Upper lobe of left lung (tissue), 6 donors: ENCODE data around the gene CEP70. TPM values are rescaled to one million over a fixed set of nuclear protein-coding genes. Genes with fewer than 3 reads are reported as not detected.
A peak's percentile ranks its signal among the peaks of the same experiment; 100 is the strongest.

Experiments used
- ATAC-seq, 2 donors: fragments of 200-7000 bp; cut with Tn5 transposase; one replicate each; pipeline ENCODE4 v1.9.1; 2022; ENCODE audit warnings: mild to moderate bottlenecking in 2 of 2, moderate library complexity in 2 of 2; ENCODE audit not compliant: low FRiP score in 2 of 2
- DNase-seq, 2 donors: peaks; one replicate each; pipeline ENCODE4 v3.0.0-alpha.2; 2019 to 2020
- H3K27ac ChIP-seq, 4 donors: fragments of 200-600 bp; sonication (generic); one replicate each; pipeline ENCODE4 v1.5.1; 2016 to 2019
- H3K27me3 ChIP-seq, 4 donors: fragments of 200-600 bp; sonication (generic); one replicate each; pipeline ENCODE4 v1.5.1; 2017 to 2019
- H3K36me3 ChIP-seq, 4 donors: fragments of 200-600 bp; sonication (generic); one replicate each; pipeline ENCODE4 v1.5.1; 2016 to 2019
- H3K4me1 ChIP-seq, 4 donors: fragments of 200-600 bp; sonication (generic); one replicate each; pipeline ENCODE4 v1.5.1; 2018 to 2019
- H3K4me3 ChIP-seq, 4 donors: fragments of 200-600 bp; sonication (generic); one replicate each; pipeline ENCODE4 v1.5.1; 2017 to 2019; ENCODE audit warnings: mild to moderate bottlenecking in 2 of 4, moderate library complexity in 1 of 4
- H3K9me3 ChIP-seq, 4 donors: fragments of 200-600 bp; sonication (generic); one replicate each; pipeline ENCODE4 v1.5.1; 2018 to 2019
- CTCF ChIP-seq, 6 experiments: fragments of 450-650 bp in 4 of 6; fragments of 200-600 bp in 2 of 6; sonication (generic) in 2 of 6; IDR thresholded peaks; one replicate each; pipeline ENCODE4 v1.5.1; 2016 to 2019; ENCODE audit warnings: antibody characterized with exemption in 6 of 6
- EP300 ChIP-seq, 4 donors: sonication (generic); formaldehyde crosslinking; IDR thresholded peaks; one replicate each; pipeline ENCODE4 v1.5.1; 2017; ENCODE audit warnings: antibody characterized with exemption in 4 of 4, control low read depth in 2 of 4
- POLR2A ChIP-seq, 4 donors: fragments of 450-650 bp; IDR thresholded peaks; one replicate each; pipeline ENCODE4 v1.5.1; 2016 to 2017; ENCODE audit warnings: antibody characterized with exemption in 4 of 4, mild to moderate bottlenecking in 2 of 4
- POLR2AphosphoS5 ChIP-seq, 2 donors: sonication (generic); formaldehyde crosslinking; IDR thresholded peaks; one replicate each; pipeline ENCODE4 v1.5.1; 2017; ENCODE audit warnings: antibody characterized with exemption in 2 of 2
- WGBS, 2 donors: methylation state at CpG; one replicate each; pipeline ENCODE4 v1.1.5; 2017 to 2018; 5-methylcytosine and 5-hydroxymethylcytosine counted together
- total RNA-seq, 6 donors: library from RNA; depleted of rRNA in 4 of 6; stranded (reverse); fragments of >200 nt in 4 of 6; gene quantifications; one replicate each; pipeline versions ENCODE4 v1.1.0 to v1.2.1, GENCODE V29; 2016 to 2021
- donor health status: DM: no; HTN: no; CAD: no; lungs with moderate emphysema.
- donor health status: DM: no; HTN: yes; CAD: no; lungs with severe emphysema.

CEP70 gene
- total RNA-seq, 6 donors from 2014 or later, result 27.6 to 121 (median 50.9) TPM

GRCh38 chr3:138473391-138473790 is 120.7 kb downstream of the CEP70 start:
- H3K4me3 ChIP-seq, result no peak overlapping the region
- no peaks in the 10 kb centered on the region for H3K9me3 ChIP-seq
- TF ChIP-seq POLR2A (IDR thresholded peaks at IDR 0.05), result no peak
- TF ChIP-seq EP300 (IDR thresholded peaks at IDR 0.05), result no peak
- no peak for TF ChIP-seq POLR2AphosphoS5 (IDR thresholded peaks at IDR 0.05)
- no peak for TF ChIP-seq CTCF (IDR thresholded peaks at IDR 0.05)
- H3K27ac ChIP-seq, result peak overlapping the region in 3 of 4 donors; percentile 36 to 51 (median 46)
- H3K36me3 ChIP-seq, result peaks cover 0 to 18% (median 2%) of the 10 kb centered on the region in 4 donors
- DNase-seq, result no peak
- H3K4me1 ChIP-seq, result peaks cover 0 to 43% (median 21%) of the 10 kb centered on the region in 4 donors
- H3K27me3 ChIP-seq, result no peaks in the 10 kb centered on the region
- WGBS, 2 donors, result 98% methylated on average over 8 of the region's 8 CpGs
- ATAC-seq, result no peak

GRCh38 chr3:138472141-138472825 is 121.8 kb downstream of the CEP70 start:
- Histone ChIP-seq H3K4me1 (peaks cover 0 to 34% (median 15%) of the 10 kb centered on the region in 4 donors), H3K9me3 (no peaks in the 10 kb centered on the region), H3K27ac (peak overlapping the region in 2 of 4 donors; percentile 18 to 46), H3K36me3 (peaks cover 0 to 28% (median 4%) of the 10 kb centered on the region in 4 donors), H3K4me3 (no peak overlapping the region), H3K27me3 (no peaks in the 10 kb centered on the region)
- ATAC-seq (no peak), DNase-seq (no peak)
- TF ChIP-seq POLR2AphosphoS5 (IDR thresholded peaks at IDR 0.05), result no peak
- TF ChIP-seq POLR2A (IDR thresholded peaks at IDR 0.05), result no peak
- TF ChIP-seq CTCF (IDR thresholded peaks at IDR 0.05), result no peak
- TF ChIP-seq EP300 (IDR thresholded peaks at IDR 0.05), result no peak
- WGBS, 2 donors, result 86 to 87% methylated on average over 8 of the region's 8 CpGs

GRCh38 chr3:138471481-138471880 is 122.6 kb downstream of the CEP70 start:
- no peak for DNase-seq
- ATAC-seq, result no peak
- no peak overlapping the region for H3K4me3 ChIP-seq

GRCh38 chr3:138470687-138471086 is 123.4 kb downstream of the CEP70 start:
- TF ChIP-seq CTCF (IDR thresholded peaks at IDR 0.05), result no peak
- TF ChIP-seq POLR2AphosphoS5 (IDR thresholded peaks at IDR 0.05), result peak in 1 of 2 donors; percentile 22
- Histone ChIP-seq H3K9me3 (no peaks in the 10 kb centered on the region), H3K27me3 (no peaks in the 10 kb centered on the region), H3K4me1 (peaks cover 0 to 26% (median 15%) of the 10 kb centered on the region in 4 donors), H3K36me3 (peaks cover 0 to 38% (median 4%) of the 10 kb centered on the region in 4 donors), H3K27ac (peak overlapping the region in 3 of 4 donors; percentile 7 to 68 (median 35)), H3K4me3 (no peak overlapping the region)
- 85 to 87% methylated on average over 3 of the region's 3 CpGs for WGBS, 2 donors
- ATAC-seq (peak in 1 of 2 donors; percentile 7), DNase-seq (peak in 1 of 2 donors; percentile 59)

More at GRCh38 chr3:138471481-138471880, 122.6 kb downstream of the CEP70 start:
- H3K36me3 ChIP-seq, result peaks cover 0 to 35% (median 4%) of the 10 kb centered on the region in 4 donors
- no peaks in the 10 kb centered on the region for H3K27me3 ChIP-seq
- peaks cover 0 to 28% (median 15%) of the 10 kb centered on the region in 4 donors for H3K4me1 ChIP-seq
- H3K9me3 ChIP-seq, result no peaks in the 10 kb centered on the region
- WGBS, 2 donors, result 79 to 82% methylated on average over 1 of the region's 1 CpG
- H3K27ac ChIP-seq, result peak overlapping the region in 1 of 4 donors; percentile 35
- TF ChIP-seq EP300 (IDR thresholded peaks at IDR 0.05) (no peak), POLR2A (IDR thresholded peaks at IDR 0.05) (no peak), CTCF (IDR thresholded peaks at IDR 0.05) (no peak), POLR2AphosphoS5 (IDR thresholded peaks at IDR 0.05) (no peak)
